ENCODE results near the gene MAMDC4. TPM values are rescaled to one million over a fixed set of nuclear protein-coding genes. Genes with fewer than 3 reads are reported as not detected.

MAMDC4 gene
- total and polyA plus RNA-seq, 2 experiments from 2014 or later, result 8.5 to 12.7 TPM

- no peaks in the 10 kb centered on the region for H3K79me2 ChIP-seq
- H3K27me3 ChIP-seq, result no peaks in the 10 kb centered on the region
- no peaks in the 10 kb centered on the region for H3K4me1 ChIP-seq (ENCODE audit: insufficient read depth)
- TF ChIP-seq EZH2phosphoT487 (IDR thresholded peaks at IDR 0.05; ENCODE audit: low read depth, severe bottlenecking, unreplicated experiment) (no peak), CTCF (IDR thresholded peaks at IDR 0.05; ENCODE audit: poor library complexity) (no peak), EZH2 (IDR thresholded peaks at IDR 0.05; ENCODE audit: borderline replicate concordance) (no peak)
- 96% methylated on average over 14 of the region's 14 CpGs for WGBS (ENCODE audit: low lambda C conversion rate, missing lambda C conversion rate)
- H3K27ac ChIP-seq, result no peak overlapping the region
- no peaks in the 10 kb centered on the region for H3K9me2 ChIP-seq (replicated peaks; ENCODE audit: insufficient read depth)
- no peaks in the 10 kb centered on the region for H4K20me1 ChIP-seq (ENCODE audit: insufficient read depth, poor library complexity, severe bottlenecking)
- H3K36me3 ChIP-seq (replicated peaks; ENCODE audit: insufficient read depth, low read depth), result no peaks in the 10 kb centered on the region
- no peak overlapping the region for H3K4me3 ChIP-seq
- no peaks in the 10 kb centered on the region for H3K9me3 ChIP-seq (ENCODE audit: low read depth)
- H3K4me2 ChIP-seq, result no peak overlapping the region
- DNase-seq (ENCODE audit: low spot score), result no peak
- no peak overlapping the region for H2AFZ ChIP-seq
These were observed 22.7 kb upstream of the MAMDC4 start for GRCh38 chr9:136829412-136829811.

- H3K4me1 ChIP-seq (ENCODE audit: insufficient read depth), result no peaks in the 10 kb centered on the region
- H3K4me2 ChIP-seq, result no peak overlapping the region
- H3K27ac ChIP-seq, result no peak overlapping the region
- H3K9me3 ChIP-seq (ENCODE audit: low read depth), result no peaks in the 10 kb centered on the region
- TF ChIP-seq EZH2phosphoT487 (IDR thresholded peaks at IDR 0.05; ENCODE audit: low read depth, severe bottlenecking, unreplicated experiment) (no peak), EZH2 (IDR thresholded peaks at IDR 0.05; ENCODE audit: borderline replicate concordance) (no peak), CTCF (IDR thresholded peaks at IDR 0.05; ENCODE audit: poor library complexity) (no peak)
- WGBS (ENCODE audit: low lambda C conversion rate, missing lambda C conversion rate), result 96% methylated on average over 39 of the region's 41 CpGs
- H3K4me3 ChIP-seq, result no peak overlapping the region
- no peak for DNase-seq (ENCODE audit: low spot score)
- H3K36me3 ChIP-seq (replicated peaks; ENCODE audit: insufficient read depth, low read depth), result no peaks in the 10 kb centered on the region
- no peaks in the 10 kb centered on the region for H4K20me1 ChIP-seq (ENCODE audit: insufficient read depth, poor library complexity, severe bottlenecking)
- H2AFZ ChIP-seq, result no peak overlapping the region
- H3K27me3 ChIP-seq, result no peaks in the 10 kb centered on the region
- no peaks in the 10 kb centered on the region for H3K79me2 ChIP-seq
- no peaks in the 10 kb centered on the region for H3K9me2 ChIP-seq (replicated peaks; ENCODE audit: insufficient read depth)
These were observed 21.9 kb upstream of the MAMDC4 start for GRCh38 chr9:136829981-136830885.

GRCh38 chr9:136831002-136831719, 21.0 kb upstream of the MAMDC4 start:
- no peaks in the 10 kb centered on the region for H3K9me3 ChIP-seq (ENCODE audit: low read depth)
- H4K20me1 ChIP-seq (ENCODE audit: insufficient read depth, poor library complexity, severe bottlenecking), result no peaks in the 10 kb centered on the region
- H3K4me1 ChIP-seq (ENCODE audit: insufficient read depth), result no peaks in the 10 kb centered on the region
- WGBS (ENCODE audit: low lambda C conversion rate, missing lambda C conversion rate), result 96% methylated on average over 28 of the region's 30 CpGs
- H2AFZ ChIP-seq, result no peak overlapping the region
- DNase-seq (ENCODE audit: low spot score), result no peak
- H3K27me3 ChIP-seq, result no peaks in the 10 kb centered on the region
- no peaks in the 10 kb centered on the region for H3K9me2 ChIP-seq (replicated peaks; ENCODE audit: insufficient read depth)
- H3K27ac ChIP-seq, result no peak overlapping the region
- H3K4me2 ChIP-seq, result no peak overlapping the region
- TF ChIP-seq EZH2phosphoT487 (IDR thresholded peaks at IDR 0.05; ENCODE audit: low read depth, severe bottlenecking, unreplicated experiment), result no peak
- no peak for TF ChIP-seq CTCF (IDR thresholded peaks at IDR 0.05; ENCODE audit: poor library complexity)
- H3K36me3 ChIP-seq (replicated peaks; ENCODE audit: insufficient read depth, low read depth), result no peaks in the 10 kb centered on the region
- no peak overlapping the region for H3K4me3 ChIP-seq
- H3K79me2 ChIP-seq, result no peaks in the 10 kb centered on the region
